Neural progenitor cell (in vitro differentiated cells): ENCODE data around the gene MYLK2. TPM values are rescaled to one million over a fixed set of nuclear protein-coding genes. Genes with fewer than 3 reads are reported as not detected.

Source experiments
- DNase-seq: peaks from one replicate; pipeline ENCODE4 v3.0.0-alpha.2; 2016; ENCODE audit warnings: low spot score
- H2AFZ ChIP-seq: fragments of 200-600 bp; sonication (generic); replicated peaks from 2 replicates; pipeline ENCODE4 v1.6.1; 2016; ENCODE audit warnings: antibody characterized with exemption
- H3F3A ChIP-seq: fragments of 200-600 bp; sonication (generic); 2 replicates; pipeline ENCODE4 v1.6.1; 2016; ENCODE audit warnings: antibody characterized with exemption, low read depth
- H3K27ac ChIP-seq: fragments of 200-600 bp; sonication (generic); 2 replicates; pipeline ENCODE4 v1.5.1; 2016; ENCODE audit warnings: mild to moderate bottlenecking
- H3K27me3 ChIP-seq: fragments of 200-600 bp; sonication (generic); 2 replicates; pipeline ENCODE4 v1.6.1; 2016; ENCODE audit warnings: mild to moderate bottlenecking, moderate library complexity
- H3K36me3 ChIP-seq: fragments of 200-600 bp; sonication (generic); 2 replicates; pipeline ENCODE4 v1.5.1; 2016
- H3K4me1 ChIP-seq: fragments of 200-600 bp; sonication (generic); 2 replicates; pipeline ENCODE4 v1.6.1; 2016; ENCODE audit warnings: mixed run types
- H3K4me2 ChIP-seq: fragments of 200-600 bp; sonication (generic); 2 replicates; pipeline ENCODE4 v1.6.1; 2016
- H3K4me3 ChIP-seq: fragments of 200-600 bp; sonication (generic); 2 replicates; pipeline ENCODE4 v1.5.1; 2016
- H3K79me2 ChIP-seq: fragments of 200-600 bp; sonication (generic); 2 replicates; pipeline ENCODE4 v1.6.1; 2016; ENCODE audit warnings: low read depth
- H3K9ac ChIP-seq: fragments of 200-600 bp; sonication (generic); 2 replicates; pipeline ENCODE4 v1.6.1; 2016
- H3K9me3 ChIP-seq: fragments of 200-600 bp; sonication (generic); 2 replicates; pipeline ENCODE4 v1.5.1; 2016; ENCODE audit warnings: low read depth
- H4K20me1 ChIP-seq: fragments of 200-600 bp; sonication (generic); 2 replicates; pipeline ENCODE4 v1.6.1; 2016; ENCODE audit warnings: low read depth
- H3K27ac Mint-ChIP-seq: 3 replicates; pipeline ENCODE4 v1.8.0; 2021; ENCODE audit warnings: mixed read lengths
- H3K27me3 Mint-ChIP-seq: 2 replicates; pipeline ENCODE4 v1.8.0; 2022; ENCODE audit warnings: low read depth, mild to moderate bottlenecking, inconsistent platforms, moderate library complexity, mixed read lengths; ENCODE audit not compliant: insufficient read depth
- H3K36me3 Mint-ChIP-seq: 3 replicates; pipeline ENCODE4 v1.8.0; 2021; ENCODE audit warnings: mixed read lengths
- H3K4me1 Mint-ChIP-seq: 3 replicates; pipeline ENCODE4 v1.8.0; 2021; ENCODE audit warnings: mixed read lengths
- H3K4me3 Mint-ChIP-seq: 3 replicates; pipeline ENCODE4 v1.8.0; 2021; ENCODE audit warnings: mild to moderate bottlenecking, moderate library complexity, mixed read lengths
- H3K9me3 Mint-ChIP-seq: 3 replicates; pipeline ENCODE4 v1.8.0; 2020; ENCODE audit warnings: mixed read lengths
- EZH2 ChIP-seq: fragments of 200-600 bp; sonication (generic); IDR thresholded peaks from 2 replicates; pipeline ENCODE4 v1.6.1; 2017; ENCODE audit warnings: antibody characterized with exemption, mild to moderate bottlenecking, moderate library complexity
- EZH2phosphoT487 ChIP-seq: fragments of 200-600 bp; sonication (generic); IDR thresholded peaks from 2 replicates; pipeline ENCODE4 v1.6.1; 2017; ENCODE audit warnings: antibody characterized with exemption
- total RNA-seq: library from RNA; depleted of rRNA; stranded (reverse); fragments of >200 nt; gene quantifications from 2 replicates; pipeline ENCODE4 v1.2.3, GENCODE V29; 2015; ENCODE audit warnings: low replicate concordance
- TF ChIP-seq, protein P1 (sequence below): fragments of 200-600 bp; sonication (generic); IDR thresholded peaks from 2 replicates; pipeline ENCODE4 v1.5.1; 2017; ENCODE audit warnings: antibody characterized with exemption, mild to moderate bottlenecking

MYLK2 gene
- total RNA-seq, 1 donor from 2014 or later: not detected

DNA sequence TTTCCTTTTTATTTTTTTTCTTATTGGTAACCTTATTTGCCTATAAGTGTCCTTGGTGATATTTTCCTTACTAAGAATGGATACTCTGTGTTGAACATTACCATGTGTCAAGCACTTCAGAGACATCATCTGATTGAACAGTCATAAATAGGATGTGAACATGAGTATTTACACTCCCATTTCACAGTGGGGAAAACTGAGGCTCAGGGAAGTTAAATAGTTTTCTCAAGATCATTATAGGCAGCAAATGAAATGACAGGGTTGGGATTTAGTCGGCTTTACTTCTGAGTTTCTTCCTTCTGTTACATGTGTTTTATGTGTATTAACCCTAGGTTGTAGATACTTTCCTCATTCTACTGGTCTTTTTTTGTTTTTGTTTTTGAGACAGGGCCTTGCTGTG lies 44.7 kb upstream of the MYLK2 start:
- Histone ChIP-seq H3K9me3 (no peaks in the 10 kb centered on the region), H3K9ac (no peak overlapping the region), H3F3A (no peaks in the 10 kb centered on the region), H3K27me3 (no peaks in the 10 kb centered on the region), H3K4me2 (no peak overlapping the region), H3K27ac (no peak overlapping the region), H4K20me1 (peaks cover 19% of the 10 kb centered on the region), H3K79me2 (peaks cover 6% of the 10 kb centered on the region), H3K36me3 (peaks cover 48% of the 10 kb centered on the region), H3K4me1 (no peaks in the 10 kb centered on the region), H3K4me3 (no peak overlapping the region), H2AFZ (no peak overlapping the region)
- DNase-seq: no peak
- H3K27me3 Mint-ChIP-seq: peaks cover 2% of the 10 kb centered on the region
- no peak overlapping the region for H3K27ac Mint-ChIP-seq
- H3K36me3 Mint-ChIP-seq: peaks cover 47% of the 10 kb centered on the region
- no peak overlapping the region for H3K4me3 Mint-ChIP-seq
- no peaks in the 10 kb centered on the region for H3K4me1 Mint-ChIP-seq
- TF ChIP-seq EZH2 (no peak), EZH2phosphoT487 (no peak)
- TF ChIP-seq, protein P1, sequence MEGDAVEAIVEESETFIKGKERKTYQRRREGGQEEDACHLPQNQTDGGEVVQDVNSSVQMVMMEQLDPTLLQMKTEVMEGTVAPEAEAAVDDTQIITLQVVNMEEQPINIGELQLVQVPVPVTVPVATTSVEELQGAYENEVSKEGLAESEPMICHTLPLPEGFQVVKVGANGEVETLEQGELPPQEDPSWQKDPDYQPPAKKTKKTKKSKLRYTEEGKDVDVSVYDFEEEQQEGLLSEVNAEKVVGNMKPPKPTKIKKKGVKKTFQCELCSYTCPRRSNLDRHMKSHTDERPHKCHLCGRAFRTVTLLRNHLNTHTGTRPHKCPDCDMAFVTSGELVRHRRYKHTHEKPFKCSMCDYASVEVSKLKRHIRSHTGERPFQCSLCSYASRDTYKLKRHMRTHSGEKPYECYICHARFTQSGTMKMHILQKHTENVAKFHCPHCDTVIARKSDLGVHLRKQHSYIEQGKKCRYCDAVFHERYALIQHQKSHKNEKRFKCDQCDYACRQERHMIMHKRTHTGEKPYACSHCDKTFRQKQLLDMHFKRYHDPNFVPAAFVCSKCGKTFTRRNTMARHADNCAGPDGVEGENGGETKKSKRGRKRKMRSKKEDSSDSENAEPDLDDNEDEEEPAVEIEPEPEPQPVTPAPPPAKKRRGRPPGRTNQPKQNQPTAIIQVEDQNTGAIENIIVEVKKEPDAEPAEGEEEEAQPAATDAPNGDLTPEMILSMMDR: no peak
- H3K9me3 Mint-ChIP-seq: no peaks in the 10 kb centered on the region

DNA sequence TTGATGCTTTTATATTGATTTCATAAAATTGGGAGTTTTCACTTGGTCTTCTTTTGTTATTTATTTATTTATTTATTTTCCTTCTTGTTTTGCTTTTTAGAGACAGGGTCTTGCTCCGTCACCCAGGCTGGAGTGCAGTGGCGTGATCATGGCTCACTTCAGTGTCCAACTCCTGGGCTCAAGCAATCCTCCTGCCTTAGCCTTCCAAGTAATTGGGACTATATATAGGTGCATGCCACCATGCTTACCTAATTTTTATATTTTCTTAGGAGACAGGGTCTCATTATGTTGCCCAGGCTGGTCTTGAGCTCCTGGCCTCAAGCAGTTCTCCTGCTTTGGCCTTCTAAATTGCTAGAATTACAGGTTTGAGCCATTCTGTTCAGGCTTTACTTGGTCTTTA lies 38.3 kb upstream of the MYLK2 start:
- TF ChIP-seq EZH2 (no peak), EZH2phosphoT487 (no peak)
- TF ChIP-seq, protein P1: no peak
- peaks cover 34% of the 10 kb centered on the region for H3K36me3 Mint-ChIP-seq
- no peak overlapping the region for H2AFZ ChIP-seq

GRCh38 chr20:31781945-31782344 lies 37.2 kb upstream of the MYLK2 start:
- Histone ChIP-seq H3K4me1 (no peaks in the 10 kb centered on the region), H3K4me3 (no peak overlapping the region), H3K27me3 (no peaks in the 10 kb centered on the region), H3K4me2 (no peak overlapping the region), H2AFZ (no peak overlapping the region), H4K20me1 (peaks cover 16% of the 10 kb centered on the region), H3K9ac (no peak overlapping the region), H3K27ac (no peak overlapping the region), H3K9me3 (no peaks in the 10 kb centered on the region), H3K36me3 (peaks cover 43% of the 10 kb centered on the region), H3F3A (peaks cover 8% of the 10 kb centered on the region), H3K79me2 (no peaks in the 10 kb centered on the region)
- no peak for DNase-seq
- H3K27ac Mint-ChIP-seq: no peak overlapping the region
- no peaks in the 10 kb centered on the region for H3K27me3 Mint-ChIP-seq
- TF ChIP-seq EZH2phosphoT487 (no peak), EZH2 (no peak)
- TF ChIP-seq, protein P1: no peak
- H3K4me1 Mint-ChIP-seq: no peaks in the 10 kb centered on the region
- H3K9me3 Mint-ChIP-seq: no peaks in the 10 kb centered on the region
- no peak overlapping the region for H3K4me3 Mint-ChIP-seq
- peaks cover 37% of the 10 kb centered on the region for H3K36me3 Mint-ChIP-seq

More for the DNA sequence above, 38.3 kb upstream of the MYLK2 start:
- Histone ChIP-seq H3K9me3 (no peaks in the 10 kb centered on the region), H4K20me1 (peaks cover 16% of the 10 kb centered on the region), H3K36me3 (peaks cover 42% of the 10 kb centered on the region), H3K27ac (no peak overlapping the region), H3K27me3 (no peaks in the 10 kb centered on the region), H3K79me2 (no peaks in the 10 kb centered on the region), H3K9ac (no peak overlapping the region), H3K4me2 (no peak overlapping the region), H3K4me3 (no peak overlapping the region), H3F3A (peaks cover 8% of the 10 kb centered on the region), H3K4me1 (no peaks in the 10 kb centered on the region)
- Mint-ChIP-seq H3K27me3 (no peaks in the 10 kb centered on the region), H3K9me3 (no peaks in the 10 kb centered on the region), H3K4me3 (no peak overlapping the region), H3K4me1 (no peaks in the 10 kb centered on the region), H3K27ac (no peak overlapping the region)
- DNase-seq: no peak
